B cell (primary cell): ENCODE results near the gene C10orf62. TPM values are rescaled to one million over a fixed set of nuclear protein-coding genes. Genes with fewer than 3 reads are reported as not detected.

Experiments
- ATAC-seq: fragments of 200-7000 bp; cut with Tn5 transposase; one replicate; pipeline ENCODE4 v1.10.0; 2021; ENCODE audit warnings: low read depth, mild to moderate bottlenecking, moderate number of reproducible peaks, moderate library complexity
- CTCF ChIA-PET: fragments of 350-600 bp; sonication (Branson Sonifier 250); formaldehyde crosslinking; loops from one replicate; lab custom pipeline; 2021; ENCODE audit warnings: antibody characterized with exemption, inconsistent platforms; lab: Charles Lee
- POLR2A ChIA-PET: fragments of 350-600 bp; sonication (Branson Sonifier 250); formaldehyde crosslinking; loops from one replicate; lab custom pipeline; 2021; ENCODE audit warnings: antibody characterized with exemption; lab: Charles Lee
- DNase-seq: peaks from one replicate; pipeline ENCODE4 v3.0.0; 2013
- H2AFZ ChIP-seq: 2 replicates; pipeline ENCODE4 v1.6.1; 2012; ENCODE audit warnings: mild to moderate bottlenecking, low read depth, low read length; ENCODE audit not compliant: insufficient read depth, poor library complexity, severe bottlenecking
- H3K27ac ChIP-seq, 2 donors: 1 replicate in 1 of 2; 2 replicates in 1 of 2; pipeline ENCODE4 v1.5.1; 2012 to 2013; ENCODE audit warnings: low read length in 2 of 2, mild to moderate bottlenecking in 2 of 2, moderate library complexity in 1 of 2
- H3K27me3 ChIP-seq, 4 experiments: fragments of 200-600 bp in 1 of 4; sonication (generic) in 1 of 4; replicated peaks in 1 of 4; 1 replicate in 2 of 4; 2 replicates in 2 of 4; pipeline versions ENCODE4 v1.6.1 to v1.7.0; 2013 to 2016; ENCODE audit warnings: low read length in 3 of 4, mild to moderate bottlenecking in 2 of 4, mixed read lengths in 1 of 4, moderate library complexity in 1 of 4; ENCODE audit not compliant: insufficient read depth in 4 of 4, control insufficient read depth in 3 of 4; ENCODE audit errors: control extremely low read depth in 1 of 4
- H3K36me3 ChIP-seq, 2 experiments: replicated peaks in 1 of 2; 1 replicate in 1 of 2; 2 replicates in 1 of 2; pipeline versions ENCODE4 v1.6.1 to v1.7.1; 2013; ENCODE audit warnings: low read length in 1 of 2; ENCODE audit not compliant: insufficient read depth in 2 of 2, control insufficient read depth in 1 of 2; ENCODE audit errors: control extremely low read depth in 1 of 2, extremely low read depth in 1 of 2
- H3K4me1 ChIP-seq, 2 donors: fragments of 200-600 bp in 1 of 2; sonication (generic) in 1 of 2; 1 replicate in 1 of 2; 2 replicates in 1 of 2; pipeline versions ENCODE4 v1.5.1 to v1.6.1; 2013 to 2017; ENCODE audit warnings: low read length in 2 of 2; ENCODE audit not compliant: control insufficient read depth in 2 of 2, insufficient read depth in 2 of 2
- H3K4me2 ChIP-seq: replicated peaks from 2 replicates; pipeline ENCODE3; 2012; ENCODE audit warnings: mild to moderate bottlenecking, low read depth, low read length; ENCODE audit not compliant: poor library complexity, severe bottlenecking
- H3K4me3 ChIP-seq, 5 experiments: fragments of 200-600 bp in 1 of 5; sonication (generic) in 1 of 5; 1 replicate in 3 of 5; 2 replicates in 2 of 5; pipeline versions ENCODE4 v1.5.1 to v1.7.0; 2011 to 2016; ENCODE audit warnings: low read length in 4 of 5, mild to moderate bottlenecking in 4 of 5, low read depth in 2 of 5, control low read depth in 1 of 5, moderate library complexity in 1 of 5; ENCODE audit not compliant: insufficient read depth in 1 of 5; ENCODE audit errors: control extremely low read depth in 1 of 5, extremely low read depth in 1 of 5
- H3K79me2 ChIP-seq: fragments of 200-600 bp; sonication (generic); one replicate; pipeline ENCODE4 v1.6.0; 2016; ENCODE audit warnings: low read length; ENCODE audit not compliant: control insufficient read depth, insufficient read depth
- H3K9ac ChIP-seq: fragments of 200-600 bp; sonication (generic); 2 replicates; pipeline ENCODE4 v1.6.1; 2017; ENCODE audit warnings: mild to moderate bottlenecking, low read length, moderate library complexity
- H3K9me3 ChIP-seq, 3 donors: one replicate each; pipeline versions ENCODE4 v1.6.1 to v1.7.1; 2013; ENCODE audit warnings: low read length in 2 of 3; ENCODE audit not compliant: control insufficient read depth in 2 of 3, insufficient read depth in 1 of 3; ENCODE audit errors: control extremely low read depth in 1 of 3
- H4K20me1 ChIP-seq: 2 replicates; pipeline ENCODE4 v1.6.0; 2012; ENCODE audit warnings: mild to moderate bottlenecking, low read length; ENCODE audit not compliant: insufficient read depth, control insufficient read depth, poor library complexity, severe bottlenecking
- H3K27ac Mint-ChIP-seq: one replicate; pipeline ENCODE4 v1.8.0; 2021; ENCODE audit warnings: mixed read lengths
- H3K27me3 Mint-ChIP-seq: one replicate; pipeline ENCODE4 v1.8.0; 2021; ENCODE audit warnings: mixed read lengths
- H3K4me1 Mint-ChIP-seq: one replicate; pipeline ENCODE4 v1.8.0; 2021; ENCODE audit warnings: mixed read lengths
- H3K4me3 Mint-ChIP-seq: one replicate; pipeline ENCODE4 v1.8.0; 2021; ENCODE audit warnings: mixed read lengths
- H3K9me3 Mint-ChIP-seq: one replicate; pipeline ENCODE4 v1.8.0; 2022; ENCODE audit warnings: mixed read lengths; ENCODE audit not compliant: insufficient read depth
- EZH2 ChIP-seq: IDR thresholded peaks from 2 replicates; pipeline ENCODE4 v1.6.1; 2012; ENCODE audit warnings: borderline replicate concordance, low read depth, mild to moderate bottlenecking, moderate library complexity, low read length; ENCODE audit not compliant: insufficient read depth, poor library complexity, severe bottlenecking
- WGBS: methylation state at CpG from one replicate; pipeline ENCODE4 v1.1.5; 2013; ENCODE audit warnings: missing lambda C conversion rate; ENCODE audit not compliant: insufficient coverage; 5-methylcytosine and 5-hydroxymethylcytosine counted together
- intact Hi-C: fragments of 100-400 bp; cut with micrococcal nuclease; formaldehyde crosslinking; loops from one replicate; pipeline ENCODE4 v1.10.0; 2022
- polyA plus RNA-seq: library from polyadenylated mRNA; depleted of rRNA; stranded (reverse); fragments of >200 nt; gene quantifications from 2 replicates; pipeline ENCODE4 v1.2.3, GENCODE V29; 2012
- total RNA-seq, 2 donors: library from RNA; stranded (reverse); fragments of 120-200 nt in 1 of 2; gene quantifications; 1 replicate in 1 of 2; 2 replicates in 1 of 2; pipeline versions ENCODE4 v1.2.3 to v1.2.4, GENCODE V29; 2013 to 2022
- TF ChIP-seq, protein P1 (sequence below): fragments of 200-600 bp; IDR thresholded peaks from one replicate; pipeline ENCODE4 v1.8.0; 2022; ENCODE audit warnings: antibody characterized with exemption, mild to moderate bottlenecking

The C10orf62 gene
- total and polyA plus RNA-seq, 2 donors (not counting 1 experiment from before 2014, with no cell fraction given): not detected

DNA sequence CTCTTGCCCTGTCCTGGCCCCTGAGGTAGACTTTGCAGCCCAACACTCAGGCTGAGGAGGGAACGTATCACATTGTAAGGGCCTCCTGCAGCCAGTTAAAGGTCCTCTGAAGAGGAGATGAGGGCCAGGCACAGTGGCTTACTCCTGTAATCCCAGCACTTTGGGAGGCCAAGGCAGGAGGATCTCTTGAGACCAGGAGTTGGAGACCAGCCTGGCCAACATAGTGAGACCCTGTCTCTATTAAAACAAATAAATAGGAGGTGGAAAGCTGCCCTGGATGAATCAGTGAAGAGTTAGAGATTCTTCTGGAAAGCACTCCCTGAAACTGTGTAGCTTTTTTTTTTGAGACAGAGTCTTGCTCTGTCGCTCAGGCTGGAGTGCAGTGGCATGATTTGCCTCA, 2.3 kb upstream of the C10orf62 start:
- WGBS: 91% methylated on average over 2 of the region's 2 CpGs
- no peaks in the 10 kb centered on the region for H3K9me3 Mint-ChIP-seq
- H3K27me3 Mint-ChIP-seq: peaks cover 3% of the 10 kb centered on the region
- no peak overlapping the region for H3K4me3 ChIP-seq
- no peak overlapping the region for H2AFZ ChIP-seq
- H3K4me2 ChIP-seq: no peak overlapping the region
- H3K27me3 ChIP-seq: no peaks in the 10 kb centered on the region
- no peaks in the 10 kb centered on the region for H3K4me1 Mint-ChIP-seq
- intact Hi-C loops: no loop called here
- H3K27ac Mint-ChIP-seq: no peak overlapping the region
- H3K4me3 Mint-ChIP-seq: no peak overlapping the region
- DNase-seq (no peak), ATAC-seq (no peak)
- ChIA-PET POLR2A (no interaction called here), CTCF (interaction anchor here (1.3 kb wide), 1 partner anchor 15 kb away, joined by 3 read pairs; the partner anchor contains the start of gene ANKRD2)
- no peak overlapping the region for H3K27ac ChIP-seq
- no peaks in the 10 kb centered on the region for H3K79me2 ChIP-seq
- H3K4me1 ChIP-seq: no peaks in the 10 kb centered on the region
- no peak overlapping the region for H3K9ac ChIP-seq
- H3K9me3 ChIP-seq: no peaks in the 10 kb centered on the region
- H3K36me3 ChIP-seq: no peaks in the 10 kb centered on the region
- TF ChIP-seq, protein P1, sequence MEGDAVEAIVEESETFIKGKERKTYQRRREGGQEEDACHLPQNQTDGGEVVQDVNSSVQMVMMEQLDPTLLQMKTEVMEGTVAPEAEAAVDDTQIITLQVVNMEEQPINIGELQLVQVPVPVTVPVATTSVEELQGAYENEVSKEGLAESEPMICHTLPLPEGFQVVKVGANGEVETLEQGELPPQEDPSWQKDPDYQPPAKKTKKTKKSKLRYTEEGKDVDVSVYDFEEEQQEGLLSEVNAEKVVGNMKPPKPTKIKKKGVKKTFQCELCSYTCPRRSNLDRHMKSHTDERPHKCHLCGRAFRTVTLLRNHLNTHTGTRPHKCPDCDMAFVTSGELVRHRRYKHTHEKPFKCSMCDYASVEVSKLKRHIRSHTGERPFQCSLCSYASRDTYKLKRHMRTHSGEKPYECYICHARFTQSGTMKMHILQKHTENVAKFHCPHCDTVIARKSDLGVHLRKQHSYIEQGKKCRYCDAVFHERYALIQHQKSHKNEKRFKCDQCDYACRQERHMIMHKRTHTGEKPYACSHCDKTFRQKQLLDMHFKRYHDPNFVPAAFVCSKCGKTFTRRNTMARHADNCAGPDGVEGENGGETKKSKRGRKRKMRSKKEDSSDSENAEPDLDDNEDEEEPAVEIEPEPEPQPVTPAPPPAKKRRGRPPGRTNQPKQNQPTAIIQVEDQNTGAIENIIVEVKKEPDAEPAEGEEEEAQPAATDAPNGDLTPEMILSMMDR: no peak
- TF ChIP-seq EZH2: no peak
- H4K20me1 ChIP-seq: no peaks in the 10 kb centered on the region

DNA sequence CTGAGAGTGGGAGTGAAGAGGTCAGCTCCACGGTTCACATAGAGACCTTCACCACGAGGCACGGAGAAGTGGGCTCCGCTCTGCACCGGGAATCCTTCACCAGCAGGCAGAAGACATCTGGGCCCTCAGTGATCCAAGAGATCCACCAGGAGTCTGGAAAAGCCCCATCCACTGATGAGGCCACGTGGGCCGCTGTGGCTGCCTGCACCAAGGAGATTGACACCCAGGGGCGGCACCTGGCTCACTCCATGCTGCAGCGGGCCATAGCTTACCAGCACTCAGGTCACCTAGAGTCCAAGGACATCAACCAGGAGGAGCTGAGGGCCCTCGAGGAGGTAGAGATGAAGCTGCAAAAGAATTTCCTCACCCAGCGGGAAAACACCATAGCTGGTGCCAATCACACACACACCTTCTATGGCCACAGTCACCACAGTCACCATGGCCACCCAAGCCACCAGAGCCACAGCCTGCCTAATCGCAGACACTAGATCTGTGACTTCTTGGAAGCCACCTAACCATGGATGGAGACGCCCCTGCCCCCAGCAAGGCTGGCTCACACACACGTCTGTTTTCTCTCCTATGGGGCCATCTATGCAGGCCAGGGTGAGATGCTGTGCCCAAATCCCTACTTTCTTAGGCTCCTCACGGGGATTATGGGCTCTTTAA, 694 bp downstream of the C10orf62 start:
- no peak for DNase-seq
- H3K4me3 Mint-ChIP-seq: no peak overlapping the region
- Histone ChIP-seq H3K4me3 (no peak overlapping the region), H3K4me1 (no peaks in the 10 kb centered on the region), H3K79me2 (no peaks in the 10 kb centered on the region), H3K36me3 (no peaks in the 10 kb centered on the region), H3K27ac (no peak overlapping the region), H2AFZ (no peak overlapping the region), H4K20me1 (no peaks in the 10 kb centered on the region), H3K9ac (no peak overlapping the region), H3K27me3 (no peaks in the 10 kb centered on the region), H3K9me3 (no peaks in the 10 kb centered on the region), H3K4me2 (no peak overlapping the region)
- intact Hi-C loops: no loop called here
- 92% methylated on average over 14 of the region's 15 CpGs for WGBS
- H3K4me1 Mint-ChIP-seq: no peaks in the 10 kb centered on the region
- TF ChIP-seq, protein P1: no peak
- TF ChIP-seq EZH2: no peak
- POLR2A ChIA-PET: no interaction called here
- peaks cover 3% of the 10 kb centered on the region for H3K27me3 Mint-ChIP-seq
- ATAC-seq: no peak
- CTCF ChIA-PET: interaction anchor here (1.3 kb wide), 1 partner anchor 18 kb away, joined by 3 read pairs; the partner anchor contains the start of gene ANKRD2
- H3K9me3 Mint-ChIP-seq: no peaks in the 10 kb centered on the region
- no peak overlapping the region for H3K27ac Mint-ChIP-seq
